Ishikawa (cell line): ENCODE results near the gene KCNMB1.
A peak's percentile ranks its signal among the peaks of the same experiment; 100 is the strongest.

ENCODE experiments used
- CEBPB ChIP-seq: IDR thresholded peaks from 2 replicates; pipeline ENCODE4 v1.6.1; 2012
- CREB1 ChIP-seq: IDR thresholded peaks from 2 replicates; pipeline ENCODE4 v1.6.1; 2012; ENCODE audit warnings: low read depth
- EGR1 ChIP-seq: IDR thresholded peaks from 2 replicates; pipeline ENCODE4 v1.6.1; 2012
- EP300 ChIP-seq: IDR thresholded peaks from 2 replicates; pipeline ENCODE4 v1.6.1; 2012; ENCODE audit warnings: borderline replicate concordance
- FOXM1 ChIP-seq: IDR thresholded peaks from 2 replicates; pipeline ENCODE4 v1.6.1; 2012; ENCODE audit warnings: low read depth, borderline replicate concordance
- NFIC ChIP-seq: IDR thresholded peaks from 2 replicates; pipeline ENCODE4 v1.6.1; 2012
- RAD21 ChIP-seq: IDR thresholded peaks from 2 replicates; pipeline ENCODE4 v1.6.1; 2012; ENCODE audit warnings: low read depth
- REST ChIP-seq: IDR thresholded peaks from 2 replicates; pipeline ENCODE4 v1.6.1; 2012; ENCODE audit warnings: low read depth, mild to moderate bottlenecking
- TAF1 ChIP-seq: IDR thresholded peaks from 2 replicates; pipeline ENCODE4 v1.6.1; 2012; ENCODE audit warnings: low read depth, mild to moderate bottlenecking
- TCF12 ChIP-seq: IDR thresholded peaks from 2 replicates; pipeline ENCODE4 v1.6.1; 2012; ENCODE audit warnings: low read depth
- TEAD4 ChIP-seq: IDR thresholded peaks from 2 replicates; pipeline ENCODE4 v1.6.1; 2012
- USF1 ChIP-seq: IDR thresholded peaks from 2 replicates; pipeline ENCODE4 v1.6.1; 2012
- YY1 ChIP-seq: IDR thresholded peaks from 2 replicates; pipeline ENCODE4 v1.6.1; 2012; ENCODE audit warnings: low read depth
- ZBTB7A ChIP-seq: IDR thresholded peaks from 2 replicates; pipeline ENCODE4 v1.6.1; 2012; ENCODE audit warnings: low read depth
- TF ChIP-seq, protein P1 (sequence below): IDR thresholded peaks from 2 replicates; pipeline ENCODE4 v1.6.1; 2012

The KCNMB1 gene

GRCh38 chr5:170421826-170422225 is 32.7 kb upstream of the KCNMB1 start:
- TF ChIP-seq NFIC (no peak), TCF12 (no peak), CREB1 (no peak), EP300 (no peak), TEAD4 (no peak), YY1 (no peak), ZBTB7A (no peak), RAD21 (no peak)
- TF ChIP-seq, protein P1, sequence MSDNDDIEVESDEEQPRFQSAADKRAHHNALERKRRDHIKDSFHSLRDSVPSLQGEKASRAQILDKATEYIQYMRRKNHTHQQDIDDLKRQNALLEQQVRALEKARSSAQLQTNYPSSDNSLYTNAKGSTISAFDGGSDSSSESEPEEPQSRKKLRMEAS = no peak

DNA sequence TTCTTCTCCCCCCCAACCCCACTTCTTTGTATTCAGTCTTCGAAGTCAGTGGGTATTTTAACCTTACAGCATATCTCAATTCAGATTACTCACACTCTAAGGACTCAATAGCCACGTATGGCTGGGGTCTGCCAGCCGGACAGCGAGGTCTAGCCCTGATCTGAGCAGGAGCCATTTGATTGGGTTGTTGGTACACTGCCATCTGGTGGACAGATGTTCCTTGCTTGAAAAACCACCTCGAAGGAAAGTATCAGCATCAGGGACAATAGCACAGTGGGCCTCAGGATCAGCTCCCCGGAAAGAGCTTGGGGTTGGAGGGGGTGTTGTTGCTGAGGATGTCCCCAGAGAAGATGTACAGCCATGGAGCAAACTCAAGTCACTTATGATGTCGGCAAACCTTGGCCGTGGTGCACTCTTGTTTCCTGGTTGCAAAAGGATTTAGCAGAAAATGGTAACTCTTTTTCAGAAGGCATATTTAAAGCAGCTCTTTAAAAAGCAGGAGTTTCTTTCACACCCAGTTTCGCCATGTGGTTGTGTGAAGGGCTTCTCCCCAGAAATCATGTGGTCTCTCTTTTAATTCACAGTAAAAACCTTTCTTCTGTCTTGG is 31.7 kb upstream of the KCNMB1 start:
- TF ChIP-seq, protein P1 = no peak
- TF ChIP-seq CREB1 = no peak
- no peak for TF ChIP-seq TCF12
- no peak for TF ChIP-seq CEBPB
- TF ChIP-seq FOXM1 = no peak
- no peak for TF ChIP-seq NFIC
- TF ChIP-seq USF1 = no peak
- peak; percentile 81 for TF ChIP-seq RAD21

- TF ChIP-seq TCF12 (no peak), TAF1 (no peak), REST (no peak), CEBPB (no peak), RAD21 (no peak)
These were observed 30.5 kb upstream of the KCNMB1 start for GRCh38 chr5:170419643-170420042.

DNA sequence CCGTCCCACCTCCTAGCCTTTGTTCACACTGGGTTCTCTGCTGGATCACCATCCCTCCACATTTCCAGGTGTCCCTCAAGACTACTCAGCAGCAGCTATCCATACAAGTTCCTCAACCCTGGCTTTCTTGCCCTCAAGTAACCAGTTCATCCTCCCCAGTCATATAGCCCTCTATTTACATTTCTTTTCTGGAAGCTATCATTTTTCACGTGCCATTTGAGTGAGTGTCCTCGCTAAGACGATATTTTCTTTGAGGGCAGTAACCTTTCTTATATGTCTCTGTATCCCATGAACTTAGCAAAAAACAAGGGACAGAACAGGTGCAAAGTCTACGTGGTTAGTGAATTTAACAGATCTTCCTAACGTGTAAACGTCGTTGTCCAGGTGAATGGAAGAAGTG is 29.6 kb upstream of the KCNMB1 start:
- TF ChIP-seq YY1 = no peak
- TF ChIP-seq, protein P1 = no peak
- no peak for TF ChIP-seq NFIC
- no peak for TF ChIP-seq CEBPB
- no peak for TF ChIP-seq CREB1
- no peak for TF ChIP-seq USF1
- TF ChIP-seq ZBTB7A = no peak
- no peak for TF ChIP-seq REST
- no peak for TF ChIP-seq FOXM1
- no peak for TF ChIP-seq TEAD4
- TF ChIP-seq TAF1 = no peak
- TF ChIP-seq EP300 = no peak
- TF ChIP-seq TCF12 = no peak
- TF ChIP-seq EGR1 = no peak
- TF ChIP-seq RAD21 = no peak

- TF ChIP-seq NFIC (no peak), TEAD4 (no peak), USF1 (no peak), REST (no peak), TCF12 (no peak), EP300 (no peak), CEBPB (no peak), FOXM1 (no peak), CREB1 (no peak), EGR1 (no peak), YY1 (no peak), RAD21 (no peak)
- TF ChIP-seq, protein P1 = no peak
These were observed 27.4 kb upstream of the KCNMB1 start for GRCh38 chr5:170416526-170416925.
